OCI-LY3 (cell line): ENCODE results near the gene ARHGEF39.

Experiments
- H2AFZ ChIP-seq: fragments of 200-600, 300-600 bp; shearing (Covaris generic); 2 replicates; pipeline ENCODE4 v1.6.0; 2014; ENCODE audit warnings: antibody characterized with exemption, low read depth, low read length
- H3K27ac ChIP-seq: fragments of 200-600, 300-600 bp; sonication (generic); 2 replicates; pipeline ENCODE4 v1.5.1; 2014; ENCODE audit warnings: mild to moderate bottlenecking, low read length, moderate library complexity, mixed read lengths
- H3K27me3 ChIP-seq: fragments of 200-600, 300-600 bp; sonication (generic); 2 replicates; pipeline ENCODE4 v1.6.1; 2014; ENCODE audit warnings: low read depth, low read length, mixed read lengths
- H3K36me3 ChIP-seq: fragments of 200-600, 300-600 bp; sonication (generic); replicated peaks from 2 replicates; pipeline ENCODE3; 2014; ENCODE audit warnings: low read depth, low read length, mixed read lengths
- H3K4me1 ChIP-seq: fragments of 300-600, 200-600 bp; sonication (generic); 2 replicates; pipeline ENCODE4 v1.6.1; 2014; ENCODE audit warnings: low read length, mixed read lengths
- H3K4me2 ChIP-seq: fragments of 200-600, 300-600 bp; sonication (generic); 2 replicates; pipeline ENCODE4 v1.6.1; 2014; ENCODE audit warnings: low read length, mixed read lengths
- H3K4me3 ChIP-seq: fragments of 300-600, 200-600 bp; sonication (generic); 2 replicates; pipeline ENCODE4 v1.5.1; 2014; ENCODE audit warnings: antibody characterized with exemption, mild to moderate bottlenecking, low read length, moderate library complexity
- H3K79me2 ChIP-seq: fragments of 300-600, 200-600 bp; shearing (Covaris generic); 2 replicates; pipeline ENCODE4 v1.6.1; 2014; ENCODE audit warnings: mild to moderate bottlenecking, low read length, mixed read lengths
- H3K9ac ChIP-seq: fragments of 300-600, 200-600 bp; shearing (Covaris generic); 2 replicates; pipeline ENCODE4 v1.6.0; 2014; ENCODE audit warnings: mild to moderate bottlenecking, low read length, moderate library complexity
- H3K9me3 ChIP-seq: fragments of 200-600, 300-600 bp; shearing (Covaris generic); 2 replicates; pipeline ENCODE4 v1.6.1; 2014; ENCODE audit warnings: low read length, mixed read lengths; ENCODE audit not compliant: insufficient read depth
- H4K20me1 ChIP-seq: fragments of 200-600, 300-600 bp; sonication (generic); 2 replicates; pipeline ENCODE4 v1.6.1; 2016; ENCODE audit warnings: low read length, mixed read lengths; ENCODE audit not compliant: insufficient read depth
- CTCF ChIP-seq: fragments of 200-600, 300-600 bp; sonication (generic); IDR thresholded peaks from 2 replicates; pipeline ENCODE4 v1.5.1; 2014; ENCODE audit warnings: antibody characterized with exemption, low read length, low read depth
- EZH2phosphoT487 ChIP-seq: fragments of 200-600 bp; shearing (Covaris generic); IDR thresholded peaks from 2 replicates; pipeline ENCODE4 v1.6.1; 2018; ENCODE audit warnings: antibody characterized with exemption, mixed run types, low read depth

Gene ARHGEF39

GRCh38 chr9:35688558-35689541 is 23.9 kb upstream of the ARHGEF39 start:
- no peaks in the 10 kb centered on the region for H3K36me3 ChIP-seq
- no peaks in the 10 kb centered on the region for H4K20me1 ChIP-seq
- H3K4me2 ChIP-seq, result no peak overlapping the region
- no peaks in the 10 kb centered on the region for H3K9me3 ChIP-seq
- no peak overlapping the region for H3K27ac ChIP-seq
- no peaks in the 10 kb centered on the region for H3K27me3 ChIP-seq
- H3K79me2 ChIP-seq, result no peaks in the 10 kb centered on the region
- H2AFZ ChIP-seq, result no peak overlapping the region
- no peak overlapping the region for H3K9ac ChIP-seq
- no peak for TF ChIP-seq EZH2phosphoT487
- TF ChIP-seq CTCF, result no peak
- peaks cover 8% of the 10 kb centered on the region; the same call in 1 of the 2 replicates for H3K4me1 ChIP-seq
- no peak overlapping the region for H3K4me3 ChIP-seq

- no peaks in the 10 kb centered on the region for H3K36me3 ChIP-seq
- no peaks in the 10 kb centered on the region for H3K27me3 ChIP-seq
- no peaks in the 10 kb centered on the region for H3K9me3 ChIP-seq
- H3K27ac ChIP-seq, result no peak overlapping the region
- H3K4me2 ChIP-seq, result no peak overlapping the region
- H3K4me1 ChIP-seq, result peaks cover 8% of the 10 kb centered on the region; the same call in 1 of the 2 replicates
- no peaks in the 10 kb centered on the region for H4K20me1 ChIP-seq
- TF ChIP-seq EZH2phosphoT487 (no peak), CTCF (no peak)
- no peak overlapping the region for H3K9ac ChIP-seq
- no peak overlapping the region for H3K4me3 ChIP-seq
- H3K79me2 ChIP-seq, result no peaks in the 10 kb centered on the region
- no peak overlapping the region for H2AFZ ChIP-seq
Measured at GRCh38 chr9:35687972-35688557, 23.1 kb upstream of the ARHGEF39 start.

GRCh38 chr9:35687306-35687705 is 22.3 kb upstream of the ARHGEF39 start:
- H4K20me1 ChIP-seq, result no peaks in the 10 kb centered on the region
- H3K9me3 ChIP-seq, result no peaks in the 10 kb centered on the region
- H3K4me2 ChIP-seq, result no peak overlapping the region
- H3K4me3 ChIP-seq, result no peak overlapping the region
- H3K79me2 ChIP-seq, result no peaks in the 10 kb centered on the region
- TF ChIP-seq EZH2phosphoT487, result no peak
- no peak for TF ChIP-seq CTCF
- H3K27me3 ChIP-seq, result no peaks in the 10 kb centered on the region
- peaks cover 8% of the 10 kb centered on the region; the same call in 1 of the 2 replicates for H3K4me1 ChIP-seq
- no peak overlapping the region for H3K9ac ChIP-seq
- H3K36me3 ChIP-seq, result no peaks in the 10 kb centered on the region
- no peak overlapping the region for H3K27ac ChIP-seq
- H2AFZ ChIP-seq, result no peak overlapping the region
